LoVo (cell line): ENCODE data around the gene TMEM165.

ENCODE experiments used
- DNase-seq: peaks from one replicate; pipeline ENCODE4 v3.0.0-alpha.2; 2016; ENCODE audit warnings: low spot score

Gene TMEM165

GRCh38 chr4:55458611-55459010 is 62.9 kb downstream of the TMEM165 start:
- no peak for DNase-seq

- DNase-seq = no peak
Measured at GRCh38 chr4:55466001-55466400, 70.2 kb downstream of the TMEM165 start.

GRCh38 chr4:55468724-55469123 is 73.0 kb downstream of the TMEM165 start:
- DNase-seq = no peak

- DNase-seq = no peak
Measured at GRCh38 chr4:55469979-55470378, 74.2 kb downstream of the TMEM165 start.
